Stimulated activated CD4-positive, alpha-beta T cell treated with anti-CD3 and anti-CD28 coated beads, Interleukin-2, amount 100 ng/mL, for 24 hours (primary cell): ENCODE results near the gene GAB2.
"Not testable (repeated sequence)": the region's sequence is repeated elsewhere in the genome, so short reads cannot be mapped to it uniquely, and the experiment has no call there.

Source experiments
- DNase-seq, 2 donors: peaks; one replicate each; pipeline ENCODE4 v3.0.0-alpha.2; 2020

The GAB2 gene

GRCh38 chr11:78364128-78364751 lies 53.4 kb downstream of the GAB2 start:
- DNase-seq, result no peak

GRCh38 chr11:78363024-78363619 lies 54.5 kb downstream of the GAB2 start:
- DNase-seq, result no peak

GRCh38 chr11:78361228-78361627 lies 56.4 kb downstream of the GAB2 start:
- DNase-seq, result no peak

- no peak for DNase-seq
Measured at GRCh38 chr11:78359921-78360320, 57.7 kb downstream of the GAB2 start.

GRCh38 chr11:78357924-78358323 lies 59.7 kb downstream of the GAB2 start:
- not testable (repeated sequence) for DNase-seq

GRCh38 chr11:78357425-78357824 lies 60.2 kb downstream of the GAB2 start:
- DNase-seq, result not testable (repeated sequence)

- not testable (repeated sequence) for DNase-seq
Measured at GRCh38 chr11:78355742-78356141, 61.9 kb downstream of the GAB2 start.

GRCh38 chr11:78355309-78355705 lies 62.3 kb downstream of the GAB2 start:
- DNase-seq, result no peak

GRCh38 chr11:78354408-78355308 lies 63.0 kb downstream of the GAB2 start:
- no peak for DNase-seq

GRCh38 chr11:78351979-78352841 lies 65.4 kb downstream of the GAB2 start:
- DNase-seq, result no peak

- DNase-seq, result no peak
Measured at GRCh38 chr11:78351193-78351592, 66.4 kb downstream of the GAB2 start.

- DNase-seq, result no peak
Measured at GRCh38 chr11:78350646-78351165, 66.9 kb downstream of the GAB2 start.

- DNase-seq, result no peak
Measured at GRCh38 chr11:78350091-78350645, 67.5 kb downstream of the GAB2 start.

- no peak for DNase-seq
Measured at GRCh38 chr11:78349624-78350023, 68.0 kb downstream of the GAB2 start.

- DNase-seq, result no peak
Measured at GRCh38 chr11:78349114-78349513, 68.5 kb downstream of the GAB2 start.

GRCh38 chr11:78347956-78348355 lies 69.7 kb downstream of the GAB2 start:
- no peak for DNase-seq

GRCh38 chr11:78346799-78347198 lies 70.8 kb downstream of the GAB2 start:
- no peak for DNase-seq

GRCh38 chr11:78345450-78345849 lies 72.2 kb downstream of the GAB2 start:
- DNase-seq, result no peak

GRCh38 chr11:78344676-78345075 lies 72.9 kb downstream of the GAB2 start:
- no peak for DNase-seq

GRCh38 chr11:78344094-78344493 lies 73.5 kb downstream of the GAB2 start:
- no peak for DNase-seq

GRCh38 chr11:78343303-78343702 lies 74.3 kb downstream of the GAB2 start:
- no peak for DNase-seq

GRCh38 chr11:78341841-78342240 lies 75.8 kb downstream of the GAB2 start:
- no peak for DNase-seq
